Measurements from ENCODE around the gene STRIP2.
"Not testable (repeated sequence)": the region's sequence is repeated elsewhere in the genome, so short reads cannot be mapped to it uniquely, and the experiment has no call there.

STRIP2 gene

DNA sequence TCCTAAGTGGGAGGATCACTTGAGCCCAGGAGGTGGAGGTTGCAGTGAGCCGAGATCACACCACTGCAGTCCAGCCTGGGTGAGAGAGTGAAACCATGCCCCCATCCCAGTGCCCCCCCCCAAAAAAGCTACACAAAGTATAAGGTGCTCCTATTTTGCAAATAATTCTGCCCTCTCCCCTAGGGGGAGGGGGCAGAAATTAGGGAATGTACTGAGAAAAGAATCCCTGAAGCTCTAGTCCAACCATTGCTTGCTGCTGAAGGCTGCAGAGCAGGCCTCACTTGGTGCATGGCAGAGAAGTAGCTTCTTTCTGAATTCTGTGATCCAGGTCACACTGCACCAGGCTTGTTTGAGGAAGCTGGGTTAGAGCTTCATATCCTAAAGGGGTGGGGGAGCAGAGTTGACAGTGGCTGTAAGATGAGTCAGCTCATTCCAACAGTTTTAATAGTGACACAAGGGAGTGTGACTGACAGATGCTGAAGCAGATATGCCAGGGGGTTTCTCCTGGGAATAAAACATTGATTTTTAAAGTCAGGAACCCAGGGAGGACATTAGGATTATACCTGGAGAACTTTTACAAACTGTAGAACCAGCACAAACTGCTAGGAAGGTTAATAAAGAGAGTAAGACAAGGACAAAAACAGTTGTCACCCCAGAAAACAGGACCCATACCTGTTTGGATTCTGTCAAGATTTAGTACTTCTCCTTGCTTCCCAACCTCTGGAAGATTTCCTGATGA, 32.8 kb upstream of the STRIP2 start:
- no peak for DNase-seq (ENCODE audit: low spot score in 2 of 2)

DNA sequence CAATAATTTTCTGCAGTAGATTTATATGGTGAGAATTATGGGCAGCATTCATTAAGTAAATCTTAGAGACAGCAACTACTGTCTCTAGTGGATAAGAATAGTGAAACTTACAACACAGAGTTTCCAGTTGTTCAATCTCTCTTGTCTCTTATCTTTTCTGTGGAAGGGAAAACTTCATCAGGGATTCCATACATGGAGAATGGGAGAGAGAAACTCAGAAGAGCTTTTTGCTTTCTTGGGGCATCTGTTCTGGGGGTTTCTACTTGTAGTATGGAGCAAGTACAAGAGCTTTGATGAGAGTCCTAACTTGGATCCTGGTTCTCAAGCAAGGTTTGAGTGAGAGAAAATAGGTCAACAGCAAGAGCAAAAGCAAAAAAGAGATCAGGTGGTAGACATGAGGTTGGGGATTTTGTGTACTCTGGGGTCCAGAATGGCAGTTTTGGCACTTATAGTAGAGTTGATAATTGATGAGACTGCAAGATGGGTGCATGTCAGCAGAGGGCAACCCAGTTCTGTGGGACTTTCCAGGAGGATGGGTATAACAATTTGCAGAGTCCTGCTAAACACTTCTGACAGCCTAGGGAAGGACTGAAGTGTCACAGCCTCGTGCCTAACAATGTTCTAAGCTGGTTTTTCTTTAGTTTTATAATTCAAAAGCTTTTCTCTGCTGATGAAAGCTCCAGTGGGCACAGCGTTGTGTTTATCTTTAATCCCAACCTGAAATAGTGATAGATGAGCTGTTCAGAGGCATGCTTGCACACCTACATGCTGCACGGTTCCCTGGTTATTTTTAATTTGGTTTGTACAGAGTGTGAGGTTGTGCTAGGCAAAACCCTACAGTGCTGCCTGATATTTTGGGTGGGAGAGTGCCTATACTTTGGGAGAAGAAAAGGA, 32.0 kb upstream of the STRIP2 start:
- H3K36me3 ChIP-seq (replicated peaks): no peaks in the 10 kb centered on the region; the same call in 1 of the 2 replicates
- peak in 1 of 2 experiments; percentile 14 for DNase-seq (ENCODE audit: low spot score in 2 of 2)
- peaks cover 14% of the 10 kb centered on the region for H3K4me1 ChIP-seq
- H3K27me3 ChIP-seq (ENCODE audit: low read depth): no peaks in the 10 kb centered on the region
- no peak overlapping the region for H3K4me3 ChIP-seq
- in situ Hi-C loops (cut with MboI; ENCODE audit: low sequenced_read_pairs): no loop called here
- no peaks in the 10 kb centered on the region for H3K9me3 ChIP-seq

More for the DNA sequence above, 32.8 kb upstream of the STRIP2 start:
- Histone ChIP-seq H3K4me1 (peaks cover 14% of the 10 kb centered on the region), H3K36me3 (replicated peaks) (no peaks in the 10 kb centered on the region; the same call in 1 of the 2 replicates), H3K27me3 (ENCODE audit: low read depth) (no peaks in the 10 kb centered on the region), H3K9me3 (no peaks in the 10 kb centered on the region), H3K4me3 (no peak overlapping the region)
- in situ Hi-C loops (cut with MboI; ENCODE audit: low sequenced_read_pairs): no loop called here

DNA sequence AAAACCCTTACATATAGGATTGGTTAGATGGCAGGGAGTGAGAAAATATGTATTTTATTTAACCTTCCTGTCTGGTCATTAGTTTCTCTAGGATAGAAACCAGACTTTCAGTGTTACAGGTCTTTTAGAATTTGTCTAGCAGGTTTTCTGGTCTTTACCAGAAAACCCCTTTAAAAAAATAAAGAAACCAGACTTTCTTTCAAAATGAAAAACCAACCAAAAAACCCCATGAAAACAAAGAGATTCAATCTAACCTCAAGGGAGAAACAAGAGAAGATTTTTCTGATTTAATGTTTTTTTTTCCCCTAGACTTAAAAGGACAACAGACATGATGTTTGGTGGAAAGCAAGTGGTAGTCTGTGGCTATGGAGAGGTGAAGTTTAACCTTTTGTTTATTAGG, 28.7 kb upstream of the STRIP2 start:
- no peak for DNase-seq (ENCODE audit: low spot score in 2 of 2)
- Histone ChIP-seq H3K4me3 (no peak overlapping the region), H3K27me3 (ENCODE audit: low read depth) (no peaks in the 10 kb centered on the region), H3K9me3 (no peaks in the 10 kb centered on the region), H3K36me3 (replicated peaks) (no peaks in the 10 kb centered on the region; the same call in 1 of the 2 replicates), H3K4me1 (peaks cover 14% of the 10 kb centered on the region)
- in situ Hi-C loops (cut with MboI; ENCODE audit: low sequenced_read_pairs): no loop called here

DNA sequence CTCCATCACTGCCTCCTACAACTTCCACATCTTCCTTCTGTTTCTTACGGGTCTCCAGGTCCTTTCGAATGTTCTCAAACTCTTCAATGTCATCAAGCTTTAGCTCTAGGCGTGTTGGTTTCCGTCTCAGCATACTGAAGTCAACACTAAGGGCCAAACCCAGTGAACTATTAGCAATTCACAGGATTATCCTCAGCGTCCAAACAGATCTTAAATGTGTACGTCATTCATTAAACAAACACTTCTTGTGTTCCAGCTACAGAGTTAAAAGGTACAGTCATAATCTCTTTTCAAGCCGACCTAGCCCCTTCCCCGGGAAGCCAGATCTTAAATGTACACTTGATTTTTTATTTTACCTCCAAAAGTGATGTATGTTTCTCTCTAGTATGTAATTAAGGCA, 24.0 kb upstream of the STRIP2 start:
- H3K27me3 ChIP-seq (ENCODE audit: low read depth); H3K4me1 ChIP-seq; H3K9me3 ChIP-seq; H3K4me3 ChIP-seq; H3K36me3 ChIP-seq (replicated peaks); in situ Hi-C loops (cut with MboI; ENCODE audit: low sequenced_read_pairs); DNase-seq (ENCODE audit: low spot score in 2 of 2): not testable (repeated sequence)

DNA sequence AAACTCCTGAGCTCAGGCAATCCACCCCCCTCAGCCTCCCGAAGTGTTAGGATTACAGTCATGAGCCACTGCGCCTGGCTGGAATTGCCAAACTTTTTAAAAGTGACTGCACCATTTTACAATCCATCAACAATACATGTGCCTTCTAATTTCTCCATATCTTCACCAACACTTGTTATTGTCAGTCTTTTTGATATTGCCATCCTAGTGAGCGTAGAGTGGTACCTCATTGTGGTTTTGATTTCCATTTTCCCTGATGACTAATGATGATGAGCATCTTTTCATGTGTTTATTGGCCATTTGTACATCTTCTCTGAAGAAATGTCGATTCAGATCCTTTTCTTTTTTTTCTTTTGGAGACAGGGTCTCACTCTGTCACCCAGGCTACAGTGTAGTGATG, 21.7 kb upstream of the STRIP2 start:
- H3K4me3 ChIP-seq: no peak overlapping the region
- DNase-seq (ENCODE audit: low spot score in 2 of 2): no peak
- no peaks in the 10 kb centered on the region for H3K9me3 ChIP-seq
- in situ Hi-C loops (cut with MboI; ENCODE audit: low sequenced_read_pairs): no loop called here
- no peaks in the 10 kb centered on the region for H3K27me3 ChIP-seq (ENCODE audit: low read depth)
- no peaks in the 10 kb centered on the region for H3K4me1 ChIP-seq
- no peaks in the 10 kb centered on the region; the same call in 1 of the 2 replicates for H3K36me3 ChIP-seq (replicated peaks)

DNA sequence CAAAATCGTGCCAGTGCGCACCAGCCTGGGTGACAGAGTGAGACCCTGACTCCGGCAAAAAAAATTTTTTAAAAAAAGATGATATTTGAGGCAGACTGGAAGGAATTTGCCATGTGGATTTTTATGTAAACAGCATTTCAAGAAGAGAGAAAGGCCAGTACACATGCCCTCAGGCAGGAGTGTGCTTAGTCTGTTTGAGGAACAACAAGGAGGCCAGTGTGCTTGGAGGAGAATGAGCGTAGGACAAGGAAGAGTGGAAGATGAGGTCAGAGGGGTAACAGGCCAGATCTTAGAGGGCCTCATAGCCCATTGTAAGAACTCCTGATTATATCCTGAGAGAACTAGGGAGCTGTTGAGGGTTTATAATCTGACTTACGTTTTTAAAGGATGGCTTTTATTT, 17.2 kb upstream of the STRIP2 start:
- Histone ChIP-seq H3K4me3 (no peak overlapping the region), H3K9me3 (no peaks in the 10 kb centered on the region), H3K36me3 (replicated peaks) (no peaks in the 10 kb centered on the region; the same call in 1 of the 2 replicates), H3K4me1 (no peaks in the 10 kb centered on the region), H3K27me3 (ENCODE audit: low read depth) (no peaks in the 10 kb centered on the region)
- DNase-seq (ENCODE audit: low spot score in 2 of 2): no peak
- in situ Hi-C loops (cut with MboI; ENCODE audit: low sequenced_read_pairs): no loop called here

DNA sequence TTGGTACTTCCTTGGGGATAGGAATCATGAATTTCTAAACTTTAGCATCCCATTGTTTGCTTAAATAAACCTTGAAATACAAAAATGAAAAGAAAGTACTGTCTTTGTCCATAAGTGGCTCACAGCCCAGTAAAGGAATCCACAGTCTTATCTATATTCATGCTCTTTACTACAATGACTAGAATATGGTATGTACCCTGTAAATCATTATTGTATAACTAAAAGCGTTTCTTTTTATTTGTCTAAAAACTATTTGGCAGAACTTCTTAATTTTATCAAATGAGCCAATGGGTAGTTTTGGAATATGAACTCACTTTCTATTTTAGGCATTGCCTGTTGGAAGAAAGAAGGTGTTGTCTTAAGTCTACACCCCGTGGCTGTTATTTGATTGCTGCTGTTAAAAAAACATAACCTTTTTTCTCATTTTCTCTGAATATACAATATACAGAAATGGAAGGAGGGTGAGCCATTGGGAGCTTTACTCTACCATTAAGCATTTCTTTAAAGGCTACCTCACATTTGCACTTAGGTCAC, 12.4 kb upstream of the STRIP2 start:
- no peaks in the 10 kb centered on the region for H3K27me3 ChIP-seq (ENCODE audit: low read depth)
- no peak overlapping the region for H3K4me3 ChIP-seq
- H3K4me1 ChIP-seq: no peaks in the 10 kb centered on the region
- H3K36me3 ChIP-seq (replicated peaks): 0 out of 2 replicates have a peak, but pooled peaks cover 4% of the 10 kb centered on the region
- no peaks in the 10 kb centered on the region for H3K9me3 ChIP-seq
- in situ Hi-C loops (cut with MboI; ENCODE audit: low sequenced_read_pairs): no loop called here
- DNase-seq (ENCODE audit: low spot score in 2 of 2): no peak

GRCh38 chr7:129422727-129423126, 11.5 kb upstream of the STRIP2 start:
- Histone ChIP-seq H3K4me3 (no peak overlapping the region), H3K9me3 (no peaks in the 10 kb centered on the region), H3K36me3 (replicated peaks) (0 out of 2 replicates have a peak, but pooled peaks cover 4% of the 10 kb centered on the region), H3K27me3 (ENCODE audit: low read depth) (no peaks in the 10 kb centered on the region), H3K4me1 (no peaks in the 10 kb centered on the region)
- no peak for DNase-seq (ENCODE audit: low spot score in 2 of 2)
- in situ Hi-C loops (cut with MboI; ENCODE audit: low sequenced_read_pairs): no loop called here

- in situ Hi-C loops (cut with MboI; ENCODE audit: low sequenced_read_pairs): no loop called here
- H3K27me3 ChIP-seq (ENCODE audit: low read depth): no peaks in the 10 kb centered on the region
- no peaks in the 10 kb centered on the region for H3K9me3 ChIP-seq
- H3K36me3 ChIP-seq (replicated peaks): 0 out of 2 replicates have a peak, but pooled peaks cover 4% of the 10 kb centered on the region
- no peak for DNase-seq (ENCODE audit: low spot score in 2 of 2)
- no peaks in the 10 kb centered on the region for H3K4me1 ChIP-seq
- H3K4me3 ChIP-seq: no peak overlapping the region
Measured at GRCh38 chr7:129423700-129424410, 10.4 kb upstream of the STRIP2 start.

DNA sequence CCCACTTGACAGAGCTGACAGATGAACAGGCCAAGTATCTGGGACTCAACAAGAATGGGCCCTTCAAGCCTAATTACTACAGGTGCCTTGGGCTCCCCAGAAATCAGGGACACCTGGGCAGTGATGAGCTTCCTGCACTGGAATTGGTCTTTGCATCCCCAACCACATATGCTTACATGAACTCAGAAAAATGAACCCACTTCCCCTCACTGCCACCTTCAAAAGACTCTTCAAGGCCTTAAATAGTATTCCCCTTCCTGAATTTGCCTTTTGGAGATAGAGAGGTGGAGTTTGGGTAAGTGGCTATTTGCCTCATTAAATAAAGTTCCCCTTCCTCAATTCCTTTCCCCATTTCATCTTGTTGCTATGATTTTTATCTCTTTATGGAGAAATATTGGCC, 7.8 kb upstream of the STRIP2 start:
- no peak for DNase-seq (ENCODE audit: low spot score in 2 of 2)
- Histone ChIP-seq H3K9me3 (no peaks in the 10 kb centered on the region), H3K4me3 (no peak overlapping the region), H3K27me3 (ENCODE audit: low read depth) (no peaks in the 10 kb centered on the region), H3K36me3 (replicated peaks) (0 out of 2 replicates have a peak, but pooled peaks cover 4% of the 10 kb centered on the region), H3K4me1 (no peaks in the 10 kb centered on the region)
- in situ Hi-C loops (cut with MboI; ENCODE audit: low sequenced_read_pairs): no loop called here

- H3K27me3 ChIP-seq (ENCODE audit: low read depth): no peaks in the 10 kb centered on the region
- no peak overlapping the region for H3K4me3 ChIP-seq
- H3K4me1 ChIP-seq: no peaks in the 10 kb centered on the region
- 0 out of 2 replicates have a peak, but pooled peaks cover 4% of the 10 kb centered on the region for H3K36me3 ChIP-seq (replicated peaks)
- no peak for DNase-seq (ENCODE audit: low spot score in 2 of 2)
- in situ Hi-C loops (cut with MboI; ENCODE audit: low sequenced_read_pairs): no loop called here
- H3K9me3 ChIP-seq: no peaks in the 10 kb centered on the region
Measured at GRCh38 chr7:129427526-129428045, 6.6 kb upstream of the STRIP2 start.

DNA sequence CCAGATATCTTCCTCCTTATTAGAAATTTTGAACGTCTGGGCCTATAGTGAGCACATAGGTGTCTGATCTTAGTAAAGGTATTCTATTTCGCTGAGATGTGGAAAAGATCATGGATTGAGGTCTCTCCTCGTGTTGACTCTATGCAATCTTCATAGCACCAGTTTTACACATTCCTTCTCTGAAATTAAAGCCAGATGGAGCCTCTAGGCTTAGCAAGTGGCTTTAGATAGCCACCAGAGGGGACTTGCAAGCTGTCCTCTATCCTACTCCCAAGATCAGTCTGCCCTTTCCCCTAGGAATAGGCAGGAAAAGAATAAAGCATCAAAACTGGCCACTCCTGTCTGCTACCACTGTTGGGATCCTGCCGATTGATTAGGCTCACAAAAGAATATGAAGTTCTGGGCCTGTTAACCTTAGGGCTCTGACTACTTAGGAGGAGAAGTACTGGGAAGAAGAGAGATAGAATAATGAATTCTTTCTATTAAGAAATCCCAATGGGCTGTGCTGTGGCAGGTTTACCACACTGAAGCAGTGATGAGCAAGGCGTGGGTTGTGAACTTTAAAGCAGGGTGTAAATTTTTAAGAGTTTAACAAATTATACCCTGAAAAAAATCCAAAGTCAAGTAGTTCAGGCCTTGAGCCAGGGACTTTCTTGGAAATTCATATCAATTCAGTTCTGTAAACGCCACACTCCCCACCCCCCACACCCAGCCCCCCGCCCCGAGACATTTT, 2.2 kb upstream of the STRIP2 start:
- DNase-seq (ENCODE audit: low spot score in 2 of 2): no peak
- no peaks in the 10 kb centered on the region for H3K9me3 ChIP-seq
- peaks cover 7% of the 10 kb centered on the region for H3K4me1 ChIP-seq
- in situ Hi-C loops (cut with MboI; ENCODE audit: low sequenced_read_pairs): no loop called here
- no peaks in the 10 kb centered on the region for H3K36me3 ChIP-seq (replicated peaks)
- no peaks in the 10 kb centered on the region for H3K27me3 ChIP-seq (ENCODE audit: low read depth)
- H3K4me3 ChIP-seq: no peak overlapping the region
